Muscle of leg (tissue), 11 donors: Measurements from ENCODE around the gene TTC28. TPM values are rescaled to one million over a fixed set of nuclear protein-coding genes. Genes with fewer than 3 reads are reported as not detected.
"Not testable (repeated sequence)": the region's sequence is repeated elsewhere in the genome, so short reads cannot be mapped to it uniquely, and the experiment has no call there.

Source experiments
- DNase-seq: peaks from one replicate; pipeline ENCODE4 v3.0.0; 2013
- H3K27ac ChIP-seq: one replicate; pipeline ENCODE4 v1.5.1; 2013; ENCODE audit warnings: mild to moderate bottlenecking, low read length, control low read depth
- H3K27me3 ChIP-seq: one replicate; pipeline ENCODE4 v1.6.1; 2013; ENCODE audit warnings: low read length; ENCODE audit not compliant: control insufficient read depth, insufficient read depth
- H3K36me3 ChIP-seq: one replicate; pipeline ENCODE4 v1.6.1; 2013; ENCODE audit warnings: low read length; ENCODE audit not compliant: control insufficient read depth, insufficient read depth
- H3K4me1 ChIP-seq: one replicate; pipeline ENCODE4 v1.6.1; 2013; ENCODE audit warnings: low read length; ENCODE audit not compliant: control insufficient read depth, insufficient read depth
- H3K4me3 ChIP-seq: one replicate; pipeline ENCODE4 v1.5.1; 2013; ENCODE audit warnings: low read length, control low read depth
- H3K9me3 ChIP-seq: replicated peaks from 2 replicates; pipeline ENCODE4 v1.6.1; 2013; ENCODE audit warnings: low read depth, low read length; ENCODE audit not compliant: control insufficient read depth
- WGBS: methylation state at CpG from one replicate; pipeline ENCODE4 v1.1.5; 2013; ENCODE audit warnings: missing lambda C conversion rate; ENCODE audit not compliant: insufficient coverage; 5-methylcytosine and 5-hydroxymethylcytosine counted together
- polyA plus RNA-seq, 8 donors: library from polyadenylated mRNA; unstranded; fragments of 120-200 nt; gene quantifications; one replicate each; pipeline versions ENCODE4 v1.2.1 to v1.2.3, GENCODE V29; 2013; ENCODE audit warnings: inconsistent platforms in 1 of 8, low replicate concordance in 1 of 8; ENCODE audit not compliant: insufficient read length in 8 of 8, insufficient read depth in 1 of 8
- total RNA-seq: library from RNA; stranded (reverse); fragments of 120-200 nt; gene quantifications from one replicate; pipeline ENCODE4 v1.2.4, GENCODE V29; 2013

TTC28 gene
- total and polyA plus RNA-seq, 9 donors: 17.9 to 31.8 (median 24.9) TPM

GRCh38 chr22:28505416-28506149 lies 174.1 kb downstream of the TTC28 start:
- Histone ChIP-seq H3K9me3 (peaks cover 7% of the 10 kb centered on the region), H3K27me3 (no peaks in the 10 kb centered on the region), H3K4me3 (no peak overlapping the region), H3K27ac (peak overlapping the region; percentile 61), H3K36me3 (no peaks in the 10 kb centered on the region), H3K4me1 (peaks cover 15% of the 10 kb centered on the region)
- WGBS: 46% methylated on average over 14 of the region's 15 CpGs
- peak; percentile 32 for DNase-seq

DNA sequence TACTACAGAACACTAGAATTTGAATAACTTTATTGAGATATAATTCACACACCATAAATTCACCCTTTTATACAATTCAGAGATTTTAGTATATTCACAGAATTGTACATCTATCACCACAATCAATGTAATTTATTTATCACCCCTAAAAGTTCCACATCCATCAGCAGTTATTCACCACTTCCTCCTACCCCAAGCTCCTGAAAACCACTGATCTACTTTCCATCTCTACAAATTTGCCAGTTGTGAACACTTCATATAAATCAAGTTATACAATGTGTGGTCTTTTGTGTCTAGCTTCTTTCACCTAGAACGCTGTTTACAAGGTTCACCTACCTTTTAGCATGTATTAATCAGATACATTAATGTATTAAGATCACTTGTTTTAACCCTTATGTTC lies 179.6 kb downstream of the TTC28 start:
- no CpG with 5 or more reads among the region's 1 CpG for WGBS
- DNase-seq: no peak

GRCh38 chr22:28498044-28498443 lies 181.6 kb downstream of the TTC28 start:
- no CpG with 5 or more reads among the region's 4 CpGs for whole genome bisulfite sequencing
- H3K27me3 ChIP-seq: no peaks in the 10 kb centered on the region
- no peak overlapping the region for H3K27ac ChIP-seq
- DNase-seq: no peak
- no peaks in the 10 kb centered on the region for H3K9me3 ChIP-seq
- no peaks in the 10 kb centered on the region for H3K4me1 ChIP-seq
- H3K36me3 ChIP-seq: no peaks in the 10 kb centered on the region
- H3K4me3 ChIP-seq: no peak overlapping the region

More for the DNA sequence above, 179.6 kb downstream of the TTC28 start:
- Histone ChIP-seq H3K9me3 (no peaks in the 10 kb centered on the region), H3K36me3 (no peaks in the 10 kb centered on the region), H3K4me3 (no peak overlapping the region), H3K27ac (no peak overlapping the region), H3K4me1 (no peaks in the 10 kb centered on the region), H3K27me3 (no peaks in the 10 kb centered on the region)

- Histone ChIP-seq H3K9me3 (no peaks in the 10 kb centered on the region), H3K36me3 (no peaks in the 10 kb centered on the region)
- no CpG with 5 or more reads among the region's 2 CpGs for WGBS
Observed at GRCh38 chr22:28497188-28497587, 182.5 kb downstream of the TTC28 start.

GRCh38 chr22:28491289-28491688 lies 188.4 kb downstream of the TTC28 start:
- not testable (repeated sequence) for H3K4me1 ChIP-seq, H3K9me3 ChIP-seq, H3K4me3 ChIP-seq, H3K36me3 ChIP-seq, DNase-seq, H3K27me3 ChIP-seq, H3K27ac ChIP-seq
- no CpG with 5 or more reads among the region's 2 CpGs for WGBS

More at GRCh38 chr22:28497188-28497587, 182.5 kb downstream of the TTC28 start:
- no peak for DNase-seq
- Histone ChIP-seq H3K4me3 (no peak overlapping the region), H3K4me1 (no peaks in the 10 kb centered on the region), H3K27ac (no peak overlapping the region), H3K27me3 (no peaks in the 10 kb centered on the region)

GRCh38 chr22:28488825-28489224 lies 190.8 kb downstream of the TTC28 start:
- H3K4me1 ChIP-seq: no peaks in the 10 kb centered on the region
- no peak overlapping the region for H3K27ac ChIP-seq
- H3K9me3 ChIP-seq: no peaks in the 10 kb centered on the region
- H3K4me3 ChIP-seq: no peak overlapping the region
- DNase-seq: no peak
- no CpG with 5 or more reads among the region's 2 CpGs for WGBS
- no peaks in the 10 kb centered on the region for H3K27me3 ChIP-seq
- no peaks in the 10 kb centered on the region for H3K36me3 ChIP-seq

- H3K4me3 ChIP-seq: no peak overlapping the region
- WGBS: no CpG with 5 or more reads among the region's 1 CpG
- H3K27ac ChIP-seq: no peak overlapping the region
- H3K4me1 ChIP-seq: no peaks in the 10 kb centered on the region
- DNase-seq: no peak
- no peaks in the 10 kb centered on the region for H3K27me3 ChIP-seq
- no peaks in the 10 kb centered on the region for H3K36me3 ChIP-seq
- H3K9me3 ChIP-seq: no peaks in the 10 kb centered on the region
Observed at GRCh38 chr22:28484662-28485061, 195.0 kb downstream of the TTC28 start.

- DNase-seq: no peak
- Histone ChIP-seq H3K27me3 (no peaks in the 10 kb centered on the region), H3K4me3 (no peak overlapping the region), H3K27ac (no peak overlapping the region), H3K36me3 (no peaks in the 10 kb centered on the region), H3K4me1 (no peaks in the 10 kb centered on the region), H3K9me3 (no peaks in the 10 kb centered on the region)
- WGBS: no CpG with 5 or more reads among the region's 2 CpGs
Observed at GRCh38 chr22:28481725-28482124, 197.9 kb downstream of the TTC28 start.

DNA sequence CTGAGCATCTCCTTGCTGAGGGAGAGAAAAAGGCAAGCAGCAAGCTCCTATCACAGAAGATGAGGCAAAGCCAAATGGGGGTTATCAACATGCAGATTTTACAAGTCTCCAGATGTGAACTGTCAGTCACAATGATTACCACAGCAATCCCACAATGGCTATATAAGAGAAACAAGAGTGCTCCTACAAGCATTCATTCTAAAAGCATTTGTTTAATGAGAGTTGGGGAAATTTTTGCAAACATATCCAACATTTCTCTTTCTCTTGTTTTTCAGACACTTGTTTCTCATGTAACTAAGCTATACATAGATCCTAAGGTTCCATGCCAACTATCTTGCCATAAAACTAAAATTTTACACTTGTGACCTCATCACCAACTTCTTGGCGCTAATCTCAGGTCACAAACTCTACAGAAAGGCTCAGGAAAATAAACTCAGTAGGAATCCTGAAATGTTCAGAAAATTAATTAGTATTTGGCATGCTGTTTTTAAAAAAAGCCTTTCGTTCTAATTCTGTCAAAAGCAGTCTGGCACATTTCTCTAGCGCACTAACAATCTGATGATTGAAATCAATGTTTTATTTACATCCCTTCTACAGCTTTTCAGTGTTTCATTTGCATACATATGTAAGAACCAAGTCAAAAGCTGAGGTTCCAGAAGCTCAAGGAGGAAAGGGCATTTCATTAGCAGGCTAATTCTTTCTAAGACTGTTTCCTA lies 199.5 kb downstream of the TTC28 start:
- H3K36me3 ChIP-seq: no peaks in the 10 kb centered on the region
- no peak overlapping the region for H3K4me3 ChIP-seq
- no peaks in the 10 kb centered on the region for H3K27me3 ChIP-seq
- no peaks in the 10 kb centered on the region for H3K9me3 ChIP-seq
- no peaks in the 10 kb centered on the region for H3K4me1 ChIP-seq
- DNase-seq: peak; percentile 57
- WGBS: no CpG with 5 or more reads among the region's 3 CpGs
- H3K27ac ChIP-seq: no peak overlapping the region

GRCh38 chr22:28478564-28478963 lies 201.1 kb downstream of the TTC28 start:
- H3K27me3 ChIP-seq: no peaks in the 10 kb centered on the region
- H3K36me3 ChIP-seq: no peaks in the 10 kb centered on the region
- H3K9me3 ChIP-seq: no peaks in the 10 kb centered on the region
- no peak overlapping the region for H3K4me3 ChIP-seq
- H3K4me1 ChIP-seq: no peaks in the 10 kb centered on the region
- no peak overlapping the region for H3K27ac ChIP-seq
- DNase-seq: no peak
